ENCODE measurements around the gene AOC3.
"Not testable (repeated sequence)": the region's sequence is repeated elsewhere in the genome, so short reads cannot be mapped to it uniquely, and the experiment has no call there.

- TF ChIP-seq, protein P1, sequence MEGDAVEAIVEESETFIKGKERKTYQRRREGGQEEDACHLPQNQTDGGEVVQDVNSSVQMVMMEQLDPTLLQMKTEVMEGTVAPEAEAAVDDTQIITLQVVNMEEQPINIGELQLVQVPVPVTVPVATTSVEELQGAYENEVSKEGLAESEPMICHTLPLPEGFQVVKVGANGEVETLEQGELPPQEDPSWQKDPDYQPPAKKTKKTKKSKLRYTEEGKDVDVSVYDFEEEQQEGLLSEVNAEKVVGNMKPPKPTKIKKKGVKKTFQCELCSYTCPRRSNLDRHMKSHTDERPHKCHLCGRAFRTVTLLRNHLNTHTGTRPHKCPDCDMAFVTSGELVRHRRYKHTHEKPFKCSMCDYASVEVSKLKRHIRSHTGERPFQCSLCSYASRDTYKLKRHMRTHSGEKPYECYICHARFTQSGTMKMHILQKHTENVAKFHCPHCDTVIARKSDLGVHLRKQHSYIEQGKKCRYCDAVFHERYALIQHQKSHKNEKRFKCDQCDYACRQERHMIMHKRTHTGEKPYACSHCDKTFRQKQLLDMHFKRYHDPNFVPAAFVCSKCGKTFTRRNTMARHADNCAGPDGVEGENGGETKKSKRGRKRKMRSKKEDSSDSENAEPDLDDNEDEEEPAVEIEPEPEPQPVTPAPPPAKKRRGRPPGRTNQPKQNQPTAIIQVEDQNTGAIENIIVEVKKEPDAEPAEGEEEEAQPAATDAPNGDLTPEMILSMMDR (IDR thresholded peaks at IDR 0.05), result not testable (repeated sequence)
- not testable (repeated sequence) for TF ChIP-seq POLR2A, EP300 (IDR thresholded peaks at IDR 0.05)
Measured at GRCh38 chr17:42885806-42886205, 34.8 kb downstream of the AOC3 start.
